PC-9 (cell line): ENCODE data around the gene OR4E1. TPM values are rescaled to one million over a fixed set of nuclear protein-coding genes. Genes with fewer than 3 reads are reported as not detected.

Experiments used
- BruUV-seq: library from RNA; stranded (reverse); fragments of 400-500 nt; replicated peaks from 2 replicates; lab custom pipeline; 2021; lab: Mats Ljungman, UMichigan
- CTCF ChIA-PET: fragments of 300-600 bp; sonication (Branson Sonifier 250); formaldehyde crosslinking; loops from one replicate; lab custom pipeline; 2022; ENCODE audit warnings: antibody characterized with exemption; lab: Charles Lee
- POLR2A ChIA-PET: fragments of 300-600 bp; sonication (Branson Sonifier 250); formaldehyde crosslinking; loops from one replicate; lab custom pipeline; 2022; ENCODE audit warnings: antibody characterized with exemption; ENCODE audit not compliant: unreplicated experiment; lab: Charles Lee
- DNase-seq, 2 experiments: peaks; one replicate each; pipeline versions ENCODE4 v3.0.0 to v3.0.0-alpha.2; 2015 to 2022; ENCODE audit warnings: mixed read lengths in 1 of 2
- H2AFZ ChIP-seq: fragments of 200-600 bp; sonication (generic); 2 replicates; pipeline ENCODE4 v1.8.1; 2017; ENCODE audit warnings: antibody characterized with exemption
- H3F3A ChIP-seq: fragments of 200-600 bp; sonication (generic); 2 replicates; pipeline ENCODE4 v1.8.1; 2017; ENCODE audit warnings: antibody characterized with exemption, mild to moderate bottlenecking, low read depth; ENCODE audit not compliant: insufficient read depth
- H3K27ac ChIP-seq: fragments of 200-600 bp; sonication (generic); 2 replicates; pipeline ENCODE4 v1.6.1; 2016; ENCODE audit warnings: mixed run types
- H3K27me3 ChIP-seq: fragments of 200-600 bp; sonication (generic); 2 replicates; pipeline ENCODE4 v1.6.1; 2016; ENCODE audit warnings: low read depth, mixed run types; ENCODE audit not compliant: insufficient read depth
- H3K36me3 ChIP-seq: fragments of 200-600 bp; sonication (generic); 2 replicates; pipeline ENCODE4 v1.6.1; 2016; ENCODE audit warnings: low read depth, mixed run types
- H3K4me1 ChIP-seq: fragments of 200-600 bp; sonication (generic); replicated peaks from 2 replicates; pipeline ENCODE4 v1.6.1; 2016; ENCODE audit warnings: mixed run types; ENCODE audit not compliant: insufficient read depth
- H3K4me2 ChIP-seq: fragments of 200-600 bp; sonication (generic); 2 replicates; pipeline ENCODE4 v1.6.1; 2017; ENCODE audit warnings: mixed run types
- H3K4me3 ChIP-seq: fragments of 200-600 bp; sonication (generic); 2 replicates; pipeline ENCODE4 v1.6.1; 2016; ENCODE audit warnings: mixed run types
- H3K79me2 ChIP-seq: fragments of 200-600 bp; sonication (generic); 2 replicates; pipeline ENCODE4 v1.6.1; 2017; ENCODE audit warnings: low read depth, mixed run types
- H3K9me2 ChIP-seq: fragments of 200-600 bp; sonication (generic); 2 replicates; pipeline ENCODE4 v1.8.1; 2017; ENCODE audit warnings: mild to moderate bottlenecking; ENCODE audit not compliant: insufficient read depth
- H3K9me3 ChIP-seq: fragments of 200-600 bp; sonication (generic); 2 replicates; pipeline ENCODE4 v1.8.1; 2016; ENCODE audit warnings: low read depth; ENCODE audit not compliant: insufficient read depth
- H4K20me1 ChIP-seq: fragments of 200-600 bp; sonication (generic); 2 replicates; pipeline ENCODE4 v1.8.1; 2017; ENCODE audit not compliant: insufficient read depth
- EZH2 ChIP-seq: fragments of 200-600 bp; sonication (generic); IDR thresholded peaks from 2 replicates; pipeline ENCODE4 v1.8.0; 2017; ENCODE audit warnings: antibody characterized with exemption, low read depth
- intact Hi-C: fragments of 100-400 bp; cut with micrococcal nuclease; formaldehyde crosslinking; loops from one replicate; pipeline ENCODE4 v1.10.0; 2022; ENCODE audit not compliant: unreplicated experiment
- total RNA-seq: library from RNA; stranded (reverse); gene quantifications from 2 replicates; pipeline ENCODE4 v1.2.3, GENCODE V29; 2021
- TF ChIP-seq, protein P1 (sequence below): fragments of 200-600 bp; sonication (generic); conservative IDR thresholded peaks from 2 replicates; pipeline ENCODE4 v1.6.1; 2017; ENCODE audit warnings: mixed run types, antibody characterized with exemption, mild to moderate bottlenecking, moderate library complexity

OR4E1 gene
- total RNA-seq, 1 experiment from 2014 or later, result not detected

GRCh38 chr14:21672116-21672515 is 1.5 kb downstream of the OR4E1 start:
- no peaks in the 10 kb centered on the region for H3K4me1 ChIP-seq
- H3K4me3 ChIP-seq, result no peak overlapping the region
- no peaks in the 10 kb centered on the region for H4K20me1 ChIP-seq
- no TSS peak for BruUV-seq
- no peaks in the 10 kb centered on the region for H3K79me2 ChIP-seq
- TF ChIP-seq EZH2, result no peak
- TF ChIP-seq, protein P1, sequence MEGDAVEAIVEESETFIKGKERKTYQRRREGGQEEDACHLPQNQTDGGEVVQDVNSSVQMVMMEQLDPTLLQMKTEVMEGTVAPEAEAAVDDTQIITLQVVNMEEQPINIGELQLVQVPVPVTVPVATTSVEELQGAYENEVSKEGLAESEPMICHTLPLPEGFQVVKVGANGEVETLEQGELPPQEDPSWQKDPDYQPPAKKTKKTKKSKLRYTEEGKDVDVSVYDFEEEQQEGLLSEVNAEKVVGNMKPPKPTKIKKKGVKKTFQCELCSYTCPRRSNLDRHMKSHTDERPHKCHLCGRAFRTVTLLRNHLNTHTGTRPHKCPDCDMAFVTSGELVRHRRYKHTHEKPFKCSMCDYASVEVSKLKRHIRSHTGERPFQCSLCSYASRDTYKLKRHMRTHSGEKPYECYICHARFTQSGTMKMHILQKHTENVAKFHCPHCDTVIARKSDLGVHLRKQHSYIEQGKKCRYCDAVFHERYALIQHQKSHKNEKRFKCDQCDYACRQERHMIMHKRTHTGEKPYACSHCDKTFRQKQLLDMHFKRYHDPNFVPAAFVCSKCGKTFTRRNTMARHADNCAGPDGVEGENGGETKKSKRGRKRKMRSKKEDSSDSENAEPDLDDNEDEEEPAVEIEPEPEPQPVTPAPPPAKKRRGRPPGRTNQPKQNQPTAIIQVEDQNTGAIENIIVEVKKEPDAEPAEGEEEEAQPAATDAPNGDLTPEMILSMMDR, result no peak
- no peaks in the 10 kb centered on the region for H3F3A ChIP-seq
- POLR2A ChIA-PET, result no interaction called here
- CTCF ChIA-PET, result no interaction called here
- H3K27ac ChIP-seq, result no peak overlapping the region
- intact Hi-C loops, result no loop called here
- DNase-seq, result no peak
- H3K4me2 ChIP-seq, result no peak overlapping the region
- no peaks in the 10 kb centered on the region for H3K36me3 ChIP-seq
- H3K9me3 ChIP-seq, result no peaks in the 10 kb centered on the region
- H3K27me3 ChIP-seq, result no peaks in the 10 kb centered on the region
- H3K9me2 ChIP-seq, result no peaks in the 10 kb centered on the region
- no peak overlapping the region for H2AFZ ChIP-seq

GRCh38 chr14:21671371-21671770 is 2.2 kb downstream of the OR4E1 start:
- Histone ChIP-seq H4K20me1 (no peaks in the 10 kb centered on the region), H3K79me2 (no peaks in the 10 kb centered on the region), H3K36me3 (no peaks in the 10 kb centered on the region), H3K9me3 (no peaks in the 10 kb centered on the region), H3K4me2 (no peak overlapping the region), H3K4me3 (no peak overlapping the region), H3K27ac (no peak overlapping the region), H3F3A (no peaks in the 10 kb centered on the region), H3K9me2 (no peaks in the 10 kb centered on the region), H3K4me1 (no peaks in the 10 kb centered on the region), H2AFZ (no peak overlapping the region), H3K27me3 (no peaks in the 10 kb centered on the region)
- ChIA-PET CTCF (no interaction called here), POLR2A (interaction anchor here (0.6 kb wide), 1 partner anchor 34 kb away, joined by 5 read pairs; no protein-coding TSS in a partner anchor)
- no peak for DNase-seq
- TF ChIP-seq, protein P1, result no peak
- no peak for TF ChIP-seq EZH2
- no TSS peak for BruUV-seq
- intact Hi-C loops, result no loop called here

GRCh38 chr14:21669284-21669683 is 4.3 kb downstream of the OR4E1 start:
- H3K4me2 ChIP-seq, result no peak overlapping the region
- no peak overlapping the region for H3K4me3 ChIP-seq
- H3K9me2 ChIP-seq, result no peaks in the 10 kb centered on the region
- no TSS peak for BruUV-seq
- intact Hi-C loops, result no loop called here
- H3K27me3 ChIP-seq, result no peaks in the 10 kb centered on the region
- no peak for DNase-seq
- no peaks in the 10 kb centered on the region for H3K36me3 ChIP-seq
- TF ChIP-seq EZH2, result no peak
- TF ChIP-seq, protein P1, result no peak
- H2AFZ ChIP-seq, result no peak overlapping the region
- H3K79me2 ChIP-seq, result no peaks in the 10 kb centered on the region
- H4K20me1 ChIP-seq, result no peaks in the 10 kb centered on the region
- H3K4me1 ChIP-seq, result no peaks in the 10 kb centered on the region
- H3K9me3 ChIP-seq, result no peaks in the 10 kb centered on the region
- ChIA-PET CTCF (no interaction called here), POLR2A (no interaction called here)
- no peaks in the 10 kb centered on the region for H3F3A ChIP-seq
- no peak overlapping the region for H3K27ac ChIP-seq
